Measurements from ENCODE around the gene MED16. TPM values are rescaled to one million over a fixed set of nuclear protein-coding genes. Genes with fewer than 3 reads are reported as not detected.

Gene MED16
- total and polyA plus RNA-seq, 8 donors: 23.0 to 147 (median 35.5) TPM

DNA sequence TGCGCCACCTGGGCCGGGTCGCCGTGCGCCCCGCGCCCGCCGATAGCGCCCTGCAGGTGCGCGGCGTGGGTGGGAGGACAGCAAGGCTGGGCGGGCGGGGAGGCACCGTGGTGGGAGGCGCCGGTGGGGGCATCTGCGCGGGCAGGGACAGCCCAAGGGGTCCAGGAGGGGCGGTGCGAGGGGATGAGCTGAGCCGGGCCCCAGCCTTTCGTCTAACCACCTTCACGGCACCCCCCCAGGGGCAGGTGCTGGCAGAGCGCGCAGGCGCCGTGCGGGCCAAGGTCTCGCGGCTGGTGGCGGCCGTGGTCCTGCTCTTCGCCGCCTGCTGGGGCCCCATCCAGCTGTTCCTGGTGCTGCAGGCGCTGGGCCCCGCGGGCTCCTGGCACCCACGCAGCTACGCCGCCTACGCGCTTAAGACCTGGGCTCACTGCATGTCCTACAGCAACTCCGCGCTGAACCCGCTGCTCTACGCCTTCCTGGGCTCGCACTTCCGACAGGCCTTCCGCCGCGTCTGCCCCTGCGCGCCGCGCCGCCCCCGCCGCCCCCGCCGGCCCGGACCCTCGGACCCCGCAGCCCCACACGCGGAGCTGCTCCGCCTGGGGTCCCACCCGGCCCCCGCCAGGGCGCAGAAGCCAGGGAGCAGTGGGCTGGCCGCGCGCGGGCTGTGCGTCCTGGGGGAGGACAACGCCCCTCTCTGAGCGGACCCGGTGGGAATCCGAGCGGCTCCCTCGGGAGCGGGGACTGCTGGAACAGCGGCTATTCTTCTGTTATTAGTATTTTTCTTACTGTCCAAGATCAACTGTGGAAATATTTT is 27.3 kb upstream of the MED16 start:
- FAIRE-seq (no peak), DNase-seq (peak in 4 of 6 donors; percentile 56 to 88 (median 64)), ATAC-seq (peak; percentile 10 to 35 (median 28))
- TF ChIP-seq, protein P1, sequence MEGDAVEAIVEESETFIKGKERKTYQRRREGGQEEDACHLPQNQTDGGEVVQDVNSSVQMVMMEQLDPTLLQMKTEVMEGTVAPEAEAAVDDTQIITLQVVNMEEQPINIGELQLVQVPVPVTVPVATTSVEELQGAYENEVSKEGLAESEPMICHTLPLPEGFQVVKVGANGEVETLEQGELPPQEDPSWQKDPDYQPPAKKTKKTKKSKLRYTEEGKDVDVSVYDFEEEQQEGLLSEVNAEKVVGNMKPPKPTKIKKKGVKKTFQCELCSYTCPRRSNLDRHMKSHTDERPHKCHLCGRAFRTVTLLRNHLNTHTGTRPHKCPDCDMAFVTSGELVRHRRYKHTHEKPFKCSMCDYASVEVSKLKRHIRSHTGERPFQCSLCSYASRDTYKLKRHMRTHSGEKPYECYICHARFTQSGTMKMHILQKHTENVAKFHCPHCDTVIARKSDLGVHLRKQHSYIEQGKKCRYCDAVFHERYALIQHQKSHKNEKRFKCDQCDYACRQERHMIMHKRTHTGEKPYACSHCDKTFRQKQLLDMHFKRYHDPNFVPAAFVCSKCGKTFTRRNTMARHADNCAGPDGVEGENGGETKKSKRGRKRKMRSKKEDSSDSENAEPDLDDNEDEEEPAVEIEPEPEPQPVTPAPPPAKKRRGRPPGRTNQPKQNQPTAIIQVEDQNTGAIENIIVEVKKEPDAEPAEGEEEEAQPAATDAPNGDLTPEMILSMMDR (IDR thresholded peaks at IDR 0.05): no peak
- Histone ChIP-seq H3K9me3 (no peaks in the 10 kb centered on the region), H3K27me3 (peaks cover 0 to 10% (median 2%) of the 10 kb centered on the region in 4 donors), H3K4me3 (peak overlapping the region in 3 of 4 donors; percentile 7 to 31 (median 11)), H3K36me3 (no peaks in the 10 kb centered on the region), H3K4me1 (peaks cover 13 to 18% (median 15%) of the 10 kb centered on the region in 3 donors), H3K27ac (no peak overlapping the region)
- intact Hi-C loops (cut with DNase I): loop anchor here in 2 of 3 donors (2.0 to 10.0 kb wide), 3 partner anchors 63 to 149 kb away; partner anchors contain the start of gene WDR18 (in 1 of the 2)
- WGBS, 2 donors: 4 to 7% methylated on average over 71 to 83 of the region's 84 CpGs

DNA sequence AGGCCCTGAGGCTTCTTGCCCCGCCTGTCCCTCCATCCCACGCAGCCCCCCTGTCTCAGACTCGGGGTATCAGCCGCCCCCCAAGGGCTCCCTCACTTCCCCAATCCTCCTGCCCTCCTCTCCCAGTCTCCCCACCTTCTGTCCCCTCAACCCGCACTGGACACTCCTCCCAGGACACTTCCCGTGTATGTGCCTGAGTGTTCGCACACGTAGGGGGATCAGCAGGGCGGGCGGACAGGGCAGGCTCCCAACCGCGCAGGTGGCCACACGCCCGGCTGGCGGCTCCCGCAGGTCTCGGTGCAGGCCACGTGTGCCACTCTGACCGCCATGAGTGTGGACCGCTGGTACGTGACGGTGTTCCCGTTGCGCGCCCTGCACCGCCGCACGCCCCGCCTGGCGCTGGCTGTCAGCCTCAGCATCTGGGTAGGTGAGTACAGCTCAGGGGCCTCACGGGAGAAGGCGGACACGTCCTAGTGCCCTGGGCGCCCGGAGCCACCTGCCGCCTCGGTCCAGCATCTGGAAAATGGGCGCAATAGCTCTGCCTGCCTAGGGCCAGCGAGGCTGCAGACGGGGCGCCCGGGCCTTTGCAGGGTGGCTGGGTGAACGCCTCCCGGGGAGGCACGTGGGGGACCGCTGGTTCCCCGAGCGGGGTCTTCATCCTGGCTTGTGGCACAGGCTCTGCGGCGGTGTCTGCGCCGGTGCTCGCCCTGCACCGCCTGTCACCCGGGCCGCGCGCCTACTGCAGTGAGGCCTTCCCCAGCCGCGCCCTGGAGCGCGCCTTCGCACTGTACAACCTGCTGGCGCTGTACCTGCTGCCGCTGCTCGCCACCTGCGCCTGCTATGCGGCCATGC is 26.4 kb upstream of the MED16 start:
- TF ChIP-seq, protein P1 (IDR thresholded peaks at IDR 0.05): no peak
- Histone ChIP-seq H3K27me3 (peaks cover 0 to 10% (median 2%) of the 10 kb centered on the region in 4 donors), H3K4me3 (peak overlapping the region in 1 of 4 donors; percentile 31), H3K9me3 (no peaks in the 10 kb centered on the region), H3K36me3 (no peaks in the 10 kb centered on the region), H3K4me1 (peaks cover 8 to 15% (median 13%) of the 10 kb centered on the region in 3 donors), H3K27ac (no peak overlapping the region)
- FAIRE-seq (no peak), DNase-seq (peak in 2 of 6 donors; percentile 48 to 83), ATAC-seq (peak in 3 of 4 donors; percentile 23 to 36 (median 32))
- intact Hi-C loops (cut with DNase I): loop anchor here in 2 of 3 donors (2.0 to 10.0 kb wide), 4 partner anchors 52 to 149 kb away; partner anchors contain the start of gene WDR18 (in 1 of the 2)
- 10% methylated on average over 65 to 68 of the region's 68 CpGs for WGBS, 2 donors

- peak in 2 of 6 donors; percentile 46 to 85 for DNase-seq
- Histone ChIP-seq H3K27ac (no peak overlapping the region), H3K4me3 (no peak overlapping the region), H3K4me1 (peaks cover 8 to 15% (median 14%) of the 10 kb centered on the region in 3 donors), H3K27me3 (peaks cover 0 to 10% (median 2%) of the 10 kb centered on the region in 4 donors), H3K9me3 (no peaks in the 10 kb centered on the region), H3K36me3 (no peaks in the 10 kb centered on the region)
- TF ChIP-seq, protein P1 (IDR thresholded peaks at IDR 0.05): no peak
- intact Hi-C loops (cut with DNase I): loop anchor here in 1 of 3 donors (5.0 kb wide), 1 partner anchor 51 kb away; no protein-coding TSS in a partner anchor
- 2 to 4% methylated on average over 47 to 58 of the region's 58 CpGs for WGBS, 2 donors
- no peak for FAIRE-seq
- no peak for ATAC-seq
These were observed 25.7 kb upstream of the MED16 start for GRCh38 chr19:918481-919198.

DNA sequence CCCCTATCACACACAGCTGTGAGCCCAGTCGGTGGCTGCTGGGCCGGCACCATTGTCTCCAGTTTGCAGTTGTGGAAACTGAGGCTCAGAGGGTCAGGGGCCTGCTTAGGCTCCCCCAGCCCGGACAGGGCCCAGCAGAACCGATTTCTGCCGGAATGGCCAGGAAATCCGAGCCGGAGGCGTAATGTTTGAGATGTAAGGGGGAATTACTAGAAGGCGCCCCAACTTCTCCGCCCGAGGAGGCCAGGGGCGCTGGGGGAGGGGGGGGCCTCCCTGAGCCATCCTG is 25.1 kb upstream of the MED16 start:
- 5 to 10% methylated on average over 12 of the region's 12 CpGs for WGBS, 2 donors
- no peak for FAIRE-seq
- intact Hi-C loops (cut with DNase I): loop anchor here in 1 of 3 donors (5.0 kb wide), 1 partner anchor 51 kb away; no protein-coding TSS in a partner anchor
- ATAC-seq: no peak
- Histone ChIP-seq H3K36me3 (no peaks in the 10 kb centered on the region), H3K4me3 (peak overlapping the region in 1 of 4 donors; percentile 47), H3K4me1 (peaks cover 8 to 15% (median 15%) of the 10 kb centered on the region in 3 donors), H3K9me3 (no peaks in the 10 kb centered on the region), H3K27me3 (peaks cover 0 to 10% (median 2%) of the 10 kb centered on the region in 4 donors), H3K27ac (no peak overlapping the region)
- TF ChIP-seq, protein P1 (IDR thresholded peaks at IDR 0.05): no peak
- no peak for DNase-seq

All from pancreas (tissue), 10 donors.